NCI-H345 (cell line): ENCODE results near the gene EEIG2.

ENCODE experiments used
- DNase-seq: peaks from one replicate; lab custom pipeline; 2025; lab: John Stamatoyannopoulos, UW

EEIG2 gene

DNA sequence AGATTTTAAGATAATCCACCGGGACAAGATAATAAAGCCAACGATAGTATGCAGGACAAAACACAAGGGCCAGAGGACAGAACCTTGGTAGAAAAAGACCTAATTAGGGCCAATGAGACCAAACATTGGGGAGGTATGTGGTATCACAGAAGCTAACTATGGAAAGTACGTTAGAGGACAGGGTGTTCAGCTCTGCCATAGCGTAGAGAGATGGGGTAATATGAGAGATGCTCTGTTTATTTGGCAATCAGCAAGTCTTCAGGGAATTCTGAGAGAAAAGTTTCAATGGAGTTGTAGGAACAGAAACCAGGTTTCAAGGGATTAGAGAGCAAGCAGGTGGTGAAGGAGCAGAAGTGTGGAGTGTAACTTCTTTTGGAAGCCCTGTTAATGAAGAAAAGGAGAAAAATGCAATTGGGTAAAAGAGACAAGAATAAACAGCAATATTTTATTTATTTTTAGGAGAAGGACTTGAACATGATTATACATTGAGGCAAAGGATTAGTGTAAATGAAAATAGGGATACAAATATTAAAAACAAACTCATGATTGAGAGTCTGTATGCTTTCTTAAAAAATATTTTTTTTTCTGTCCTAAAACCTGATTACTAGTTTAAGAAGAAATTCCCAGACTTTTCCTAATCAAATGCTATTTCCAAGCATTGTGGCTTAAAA lies 24.0 kb downstream of the EEIG2 start:
- DNase-seq = peak; percentile 30

GRCh38 chr1:108584428-108584856 lies 24.5 kb downstream of the EEIG2 start:
- DNase-seq = peak; percentile 28

GRCh38 chr1:108585313-108585712 lies 25.4 kb downstream of the EEIG2 start:
- peak; percentile 32 for DNase-seq

DNA sequence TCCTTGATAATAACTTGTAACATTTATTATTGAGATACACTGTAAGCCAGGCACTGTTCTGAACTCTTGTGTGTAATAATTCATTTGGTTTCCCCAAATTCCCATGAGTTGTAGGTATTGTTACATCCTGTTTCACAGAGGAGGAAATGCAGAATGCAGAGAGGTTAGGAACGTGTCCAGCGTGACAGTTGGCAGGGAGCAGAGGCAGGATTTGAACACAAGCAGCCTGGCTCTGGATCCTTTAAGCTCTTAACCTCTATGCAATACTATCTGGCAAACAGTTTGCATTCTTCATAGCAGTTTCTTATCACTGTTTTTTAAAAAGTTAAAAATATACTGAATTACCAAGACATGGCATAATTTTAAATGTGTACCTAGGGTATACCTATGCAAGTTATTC lies 30.5 kb downstream of the EEIG2 start:
- no peak for DNase-seq

DNA sequence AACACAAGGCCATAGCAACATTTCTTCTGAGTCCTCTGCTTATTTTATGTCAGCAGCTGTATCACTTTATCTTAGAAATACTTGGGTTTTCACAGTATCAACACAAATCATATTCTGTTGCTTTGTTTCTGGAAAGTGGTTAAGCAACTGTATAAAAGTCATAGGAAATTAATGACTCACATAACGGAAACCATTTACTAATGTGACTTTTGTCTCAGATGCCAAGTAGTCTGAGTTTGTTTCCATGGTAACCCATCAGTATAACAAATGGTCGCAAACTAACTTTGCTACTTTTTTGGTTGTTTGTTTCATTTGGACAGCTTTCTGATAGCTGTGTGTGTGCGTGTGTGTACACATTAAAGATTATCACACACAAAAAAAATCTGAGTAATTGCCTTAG lies 31.1 kb downstream of the EEIG2 start:
- DNase-seq = no peak

DNA sequence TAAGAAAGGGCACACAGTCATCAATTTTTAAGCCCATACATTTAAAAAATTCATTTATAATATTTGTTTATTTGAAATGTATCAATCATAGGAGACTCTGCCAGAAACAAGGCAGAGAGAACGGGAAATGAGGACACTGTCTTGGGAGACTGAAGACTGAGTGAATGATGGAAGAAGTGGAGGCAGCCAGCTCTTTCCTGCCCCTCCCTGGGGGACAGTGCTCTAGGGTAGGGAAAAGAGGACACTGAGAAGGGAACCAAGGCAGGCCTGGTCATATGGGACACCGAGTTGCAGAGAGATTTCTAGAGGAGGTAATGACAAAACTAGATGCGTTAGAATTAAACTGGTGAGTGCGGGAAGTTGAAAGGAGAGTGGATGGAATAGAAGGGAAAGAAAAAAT lies 31.6 kb downstream of the EEIG2 start:
- DNase-seq = no peak

GRCh38 chr1:108592030-108592759 lies 32.3 kb downstream of the EEIG2 start:
- no peak for DNase-seq

GRCh38 chr1:108593448-108593847 lies 33.5 kb downstream of the EEIG2 start:
- no peak for DNase-seq

DNA sequence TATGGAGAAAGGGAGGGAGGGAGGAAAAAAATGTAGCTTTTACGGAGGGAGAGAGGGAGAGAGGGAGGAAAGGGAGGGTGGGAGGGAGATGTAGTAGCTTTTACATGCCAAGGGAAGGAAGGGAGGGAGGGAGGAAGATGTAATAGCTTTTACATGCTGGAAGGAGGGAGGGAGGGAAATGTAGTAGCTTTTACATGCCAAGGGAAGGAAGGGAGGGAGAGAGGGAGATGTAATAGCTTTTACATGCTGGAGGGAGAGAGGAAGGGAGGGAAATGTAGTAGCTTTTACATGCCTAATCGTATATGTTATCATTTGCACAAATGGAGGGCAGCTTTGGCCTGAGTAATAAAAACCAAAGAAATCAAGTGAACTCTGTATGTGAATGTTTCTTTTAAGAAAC lies 35.6 kb downstream of the EEIG2 start:
- DNase-seq = no peak

- peak; percentile 2 for DNase-seq
Observed at GRCh38 chr1:108597041-108597440, 37.1 kb downstream of the EEIG2 start.

DNA sequence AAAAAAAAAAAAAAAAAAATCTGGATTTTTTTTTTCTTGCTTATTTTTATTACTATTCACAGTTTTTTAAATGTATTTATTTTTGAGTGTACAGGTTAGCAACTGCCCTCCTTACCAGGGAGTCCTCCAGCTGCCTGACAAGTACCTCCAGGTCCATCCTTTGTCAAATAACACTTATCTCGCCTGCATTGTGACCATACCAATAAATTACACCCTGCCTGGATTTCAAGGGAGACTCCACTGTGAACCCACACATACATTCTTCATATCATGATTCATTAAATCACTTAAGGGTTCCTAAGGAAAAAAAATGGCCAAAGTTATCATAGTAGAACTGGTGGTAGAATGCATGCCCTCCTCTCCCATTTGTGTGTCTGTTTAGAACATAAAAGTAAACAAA lies 38.4 kb downstream of the EEIG2 start:
- peak; percentile 30 for DNase-seq

GRCh38 chr1:108600504-108600903 lies 40.6 kb downstream of the EEIG2 start:
- no peak for DNase-seq

GRCh38 chr1:108601708-108602410 lies 42.0 kb downstream of the EEIG2 start:
- no peak for DNase-seq

DNA sequence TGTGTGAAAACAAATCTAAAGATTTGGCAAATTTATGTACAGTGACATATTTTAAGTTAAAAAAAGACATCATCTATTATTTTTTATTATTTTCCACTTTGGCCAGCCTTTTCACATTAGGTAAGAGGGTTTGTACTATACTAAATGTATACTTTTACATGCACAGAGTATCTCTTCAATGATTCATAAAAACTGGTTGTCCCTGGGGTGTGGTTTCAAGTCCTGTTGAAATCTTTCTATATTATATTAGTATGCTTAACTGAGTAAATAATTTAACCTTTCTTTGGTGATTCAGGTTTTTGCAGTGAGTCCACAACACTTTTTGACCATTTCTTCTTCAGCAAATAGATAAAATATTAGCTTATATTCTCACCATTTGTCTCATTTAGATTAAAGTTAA lies 45.7 kb downstream of the EEIG2 start:
- no peak for DNase-seq

GRCh38 chr1:108606478-108606877 lies 46.6 kb downstream of the EEIG2 start:
- no peak for DNase-seq

GRCh38 chr1:108609483-108610049 lies 49.7 kb downstream of the EEIG2 start:
- DNase-seq = peak; percentile 91
